HG03354 (cell line): ENCODE data around the gene MGAT4B.
"Not testable (repeated sequence)": the region's sequence is repeated elsewhere in the genome, so short reads cannot be mapped to it uniquely, and the experiment has no call there.

Source experiments
- ATAC-seq: cut with Tn5 transposase; IDR thresholded peaks from one replicate; pipeline ENCODE4 v1.9.1; 2021; ENCODE audit warnings: mild to moderate bottlenecking; ENCODE audit not compliant: unreplicated experiment, poor library complexity, severe bottlenecking

The MGAT4B gene

DNA sequence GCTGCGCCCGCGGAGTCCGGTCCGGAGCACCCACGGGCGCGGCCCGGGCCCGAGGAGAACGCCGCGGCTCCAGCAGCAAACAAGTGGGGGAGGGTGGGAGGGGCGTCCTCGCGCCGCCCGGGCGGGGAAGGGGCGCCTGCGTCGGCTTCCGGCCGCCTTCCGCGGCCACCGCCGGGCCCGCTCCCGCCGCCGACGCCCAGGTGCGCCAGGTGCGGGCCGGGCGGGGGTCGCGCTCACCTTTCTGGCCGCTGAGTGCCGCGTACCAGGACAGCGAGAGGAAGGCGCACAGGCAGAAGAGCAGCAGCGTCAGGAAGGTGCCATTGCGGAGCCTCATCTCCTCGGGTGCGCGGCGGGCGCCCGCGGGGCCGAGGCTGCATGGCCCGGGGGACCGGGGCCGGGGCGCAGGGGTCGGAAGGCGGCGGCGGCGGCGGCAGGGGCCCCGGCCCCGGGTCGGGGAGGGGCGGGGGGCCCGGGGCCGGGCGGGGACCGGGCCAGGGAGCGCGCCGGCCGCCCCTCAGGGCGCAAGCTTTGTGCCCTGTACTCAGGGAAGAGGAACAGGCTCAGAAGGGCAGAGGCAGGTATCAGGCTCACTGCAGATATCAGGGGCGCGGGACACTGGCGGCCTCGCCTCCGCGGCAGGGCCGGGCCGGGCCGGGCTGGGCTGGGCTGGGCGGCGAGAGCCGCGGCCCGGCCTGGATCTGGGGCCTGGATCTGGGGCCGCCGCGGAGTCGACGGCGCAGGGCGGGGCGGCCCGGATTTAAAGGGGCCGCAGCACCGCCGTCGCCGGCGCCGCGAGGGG is at the start of gene MGAT4B:
TSS of gene MGAT4B (minus strand) at position 617 of the 799 bp plus-strand sequence. CDS start at position 334, 283 bp downstream.
- ATAC-seq: peak; percentile 71

- no peak for ATAC-seq
Observed at GRCh38 chr5:179854356-179854755, 47.7 kb upstream of the MGAT4B start.

- ATAC-seq: peak; percentile 78
Observed at GRCh38 chr5:179852993-179853547, 46.4 kb upstream of the MGAT4B start.

DNA sequence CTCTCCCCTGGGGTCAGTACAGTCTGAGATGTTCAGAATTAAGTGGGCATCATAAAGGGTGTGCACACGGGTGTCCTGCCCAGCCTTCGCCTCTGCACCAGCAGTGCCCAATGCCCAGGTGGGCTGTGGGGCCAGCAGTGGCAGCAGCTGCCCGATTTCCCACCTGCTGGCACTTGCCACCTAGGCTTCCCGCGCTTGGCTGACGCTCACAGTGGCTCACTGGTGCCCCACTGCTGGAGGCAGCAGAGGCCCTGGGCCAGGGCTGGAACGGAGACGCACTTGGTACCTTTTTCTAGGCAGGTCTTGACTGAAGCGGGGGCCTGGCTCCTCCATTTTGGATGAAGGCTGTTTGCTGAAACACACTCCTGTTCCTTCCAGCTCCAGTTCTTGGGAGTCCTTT is 35.0 kb upstream of the MGAT4B start:
- ATAC-seq: no peak

- ATAC-seq: no peak
Observed at GRCh38 chr5:179840766-179841165, 34.1 kb upstream of the MGAT4B start.

GRCh38 chr5:179840321-179840720 is 33.7 kb upstream of the MGAT4B start:
- ATAC-seq: no peak

DNA sequence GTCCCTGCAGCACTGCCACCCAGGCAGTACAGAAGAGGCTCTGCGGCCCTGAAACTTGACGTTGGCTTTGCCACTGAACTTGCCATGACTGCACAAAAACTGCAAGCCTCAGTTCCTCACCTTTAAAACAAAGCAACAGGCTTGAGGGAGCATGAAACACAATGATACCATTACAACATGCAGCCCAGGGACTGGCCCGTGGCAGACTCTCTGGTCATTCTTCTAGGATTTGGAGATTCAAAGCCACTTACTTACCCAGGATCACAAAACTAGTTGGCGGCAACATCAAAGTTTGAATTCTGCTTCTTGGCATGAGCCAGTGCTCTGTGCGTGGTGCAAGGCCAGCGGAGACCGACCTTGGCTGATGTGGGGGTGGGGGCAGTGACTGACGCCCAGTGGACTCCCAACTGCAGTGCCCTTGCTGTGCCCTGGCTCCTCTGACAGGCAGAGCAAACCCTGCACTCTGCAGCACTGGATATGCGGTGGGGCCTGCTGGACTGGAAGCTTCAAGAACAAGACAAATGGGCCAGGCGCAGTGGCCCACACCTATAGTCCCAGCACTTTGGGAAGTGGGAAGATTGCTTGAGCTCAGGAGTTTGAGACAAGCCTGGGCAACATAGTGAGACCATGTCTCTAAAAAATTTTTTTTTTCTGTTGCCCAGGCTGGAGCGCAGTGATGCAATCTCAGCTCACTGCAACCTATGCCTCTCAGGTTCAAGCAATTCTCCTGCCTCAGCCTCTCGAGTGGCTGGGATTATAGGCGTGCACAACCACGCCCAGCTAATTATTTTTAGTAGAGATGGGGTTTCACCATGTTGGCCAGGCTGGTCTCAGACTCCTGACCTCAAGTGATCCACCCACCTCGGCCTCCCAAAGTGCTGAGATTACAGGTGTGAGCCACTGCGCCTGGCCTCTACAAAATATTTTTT is 32.9 kb upstream of the MGAT4B start:
- ATAC-seq: no peak

- no peak for ATAC-seq
Observed at GRCh38 chr5:179837076-179838011, 30.7 kb upstream of the MGAT4B start.

- ATAC-seq: peak; percentile 70
Observed at GRCh38 chr5:179836225-179837019, 29.8 kb upstream of the MGAT4B start.

- not testable (repeated sequence) for ATAC-seq
Observed at GRCh38 chr5:179834871-179835270, 28.2 kb upstream of the MGAT4B start.

- no peak for ATAC-seq
Observed at GRCh38 chr5:179834120-179834519, 27.5 kb upstream of the MGAT4B start.

- ATAC-seq: no peak
Observed at GRCh38 chr5:179833709-179834070, 27.0 kb upstream of the MGAT4B start.

- no peak for ATAC-seq
Observed at GRCh38 chr5:179833056-179833708, 26.5 kb upstream of the MGAT4B start.

GRCh38 chr5:179832039-179832745 is 25.5 kb upstream of the MGAT4B start:
- ATAC-seq: no peak

DNA sequence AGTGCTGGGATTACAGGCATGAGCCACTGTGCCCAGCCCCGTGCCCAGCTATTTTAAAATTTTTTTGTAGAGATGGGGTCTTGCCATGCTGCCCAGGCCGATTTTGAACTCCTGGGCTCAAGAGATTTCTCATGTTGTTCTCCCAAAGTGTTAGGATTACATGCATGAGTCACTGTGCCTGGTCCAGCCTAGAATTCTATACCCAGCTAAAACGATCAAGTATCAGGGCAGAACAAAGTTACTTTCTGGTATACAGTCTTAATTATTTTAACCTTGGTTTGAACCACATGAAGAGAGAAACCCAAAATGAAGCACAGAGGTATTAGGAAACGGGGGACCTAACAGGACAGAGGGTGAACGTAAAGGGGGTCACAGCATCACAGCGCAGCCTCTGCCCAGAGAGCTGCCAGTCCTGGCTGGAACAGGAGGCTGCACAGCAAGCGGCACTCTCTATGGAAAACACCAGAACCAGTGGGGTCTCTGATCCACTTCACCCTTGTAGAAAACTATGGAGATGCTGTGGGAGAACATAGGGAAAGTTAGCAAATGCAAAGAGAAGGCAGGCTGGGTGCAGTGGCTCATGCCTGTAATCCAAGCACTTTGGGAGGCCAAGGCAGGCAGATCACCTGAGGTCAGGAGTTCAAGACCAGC is 24.3 kb upstream of the MGAT4B start:
- no peak for ATAC-seq

- ATAC-seq: no peak
Observed at GRCh38 chr5:179829732-179830435, 23.2 kb upstream of the MGAT4B start.
